ENCODE data around the gene HUS1.

Gene HUS1

GRCh38 chr7:47946581-47947354 lies 32.6 kb downstream of the HUS1 start:
- H3K27ac ChIP-seq (ENCODE audit: low read length) = no peak overlapping the region
- H3K4me3 ChIP-seq (ENCODE audit: low read depth in 1 of 2, low read length in 2 of 2) = no peak overlapping the region
- no peaks in the 10 kb centered on the region for H4K20me1 ChIP-seq (ENCODE audit: insufficient read depth, low read length)
- no peaks in the 10 kb centered on the region for H3K79me2 ChIP-seq (ENCODE audit: insufficient read depth, low read length)
- H3K4me2 ChIP-seq (ENCODE audit: insufficient read depth, low read length) = no peak overlapping the region
- no peak overlapping the region for H3K9ac ChIP-seq (ENCODE audit: low read depth, low read length)
- no peaks in the 10 kb centered on the region for H3K4me1 ChIP-seq (ENCODE audit: insufficient read depth, low read length)
- no peaks in the 10 kb centered on the region for H3K27me3 ChIP-seq (ENCODE audit: insufficient read depth, low read length, poor library complexity)
- DNase-seq (no peak), ATAC-seq (ENCODE audit: insufficient read depth, low read depth) (no peak)
- H3K9me3 ChIP-seq (ENCODE audit: insufficient read depth, low read length, severe bottlenecking) = no peaks in the 10 kb centered on the region
- no peaks in the 10 kb centered on the region for H3K36me3 ChIP-seq (ENCODE audit: insufficient read depth, low read length)
- H2AFZ ChIP-seq (ENCODE audit: low read depth, low read length) = no peak overlapping the region
- no peak for TF ChIP-seq CTCF (IDR thresholded peaks at IDR 0.05; ENCODE audit: borderline replicate concordance, extremely low read depth, low read length, poor library complexity, severe bottlenecking)
- TF ChIP-seq EZH2 (IDR thresholded peaks at IDR 0.05; ENCODE audit: borderline replicate concordance, low read depth, low read length, severe bottlenecking) = no peak

DNA sequence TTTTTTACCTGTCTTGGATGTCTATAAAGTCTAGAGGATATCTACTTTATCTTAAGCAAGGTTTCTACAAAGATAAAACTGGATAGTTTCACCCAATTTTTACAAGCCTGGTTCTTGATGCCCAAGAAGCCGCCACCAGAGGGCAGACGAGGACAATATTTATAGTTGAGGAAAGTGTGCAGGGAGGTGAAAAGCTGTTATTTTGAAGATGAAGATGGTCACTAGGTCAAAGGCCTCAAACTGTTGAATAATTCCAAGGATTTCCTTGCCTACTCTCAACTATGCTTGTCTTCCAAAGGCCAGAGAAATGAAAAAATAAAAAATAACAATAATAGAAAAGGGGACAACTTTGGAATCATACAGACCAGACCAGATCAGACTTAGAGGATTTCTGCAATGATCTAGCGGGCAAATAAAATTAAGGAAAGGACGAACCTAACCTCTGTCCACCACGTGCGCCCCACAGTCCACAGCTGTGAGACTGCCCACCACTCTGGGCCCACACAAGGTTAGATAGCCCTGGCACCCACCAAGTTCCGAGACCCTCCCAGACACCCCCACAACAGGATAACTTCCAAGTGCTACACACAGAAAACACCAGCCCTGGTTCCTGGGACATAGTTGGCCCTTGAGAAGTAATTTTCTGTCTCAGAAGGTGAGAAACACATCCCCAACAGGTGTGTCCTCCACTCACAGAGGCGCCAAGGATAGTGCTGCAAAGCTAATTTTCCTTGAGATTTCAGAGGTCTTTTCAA lies 34.0 kb downstream of the HUS1 start:
- no peaks in the 10 kb centered on the region for H3K36me3 ChIP-seq (ENCODE audit: insufficient read depth, low read length)
- H3K4me2 ChIP-seq (ENCODE audit: insufficient read depth, low read length) = no peak overlapping the region
- H3K27ac ChIP-seq (ENCODE audit: low read length) = no peak overlapping the region
- no peak overlapping the region for H3K4me3 ChIP-seq (ENCODE audit: low read depth in 1 of 2, low read length in 2 of 2)
- ATAC-seq (ENCODE audit: insufficient read depth, low read depth) = peak; percentile 77
- no peaks in the 10 kb centered on the region for H3K27me3 ChIP-seq (ENCODE audit: insufficient read depth, low read length, poor library complexity)
- no peaks in the 10 kb centered on the region for H3K9me3 ChIP-seq (ENCODE audit: insufficient read depth, low read length, severe bottlenecking)
- H3K9ac ChIP-seq (ENCODE audit: low read depth, low read length) = no peak overlapping the region
- H3K4me1 ChIP-seq (ENCODE audit: insufficient read depth, low read length) = no peaks in the 10 kb centered on the region
- DNase-seq = peak; percentile 65
- TF ChIP-seq EZH2 (IDR thresholded peaks at IDR 0.05; ENCODE audit: borderline replicate concordance, low read depth, low read length, severe bottlenecking) (no peak), CTCF (IDR thresholded peaks at IDR 0.05; ENCODE audit: borderline replicate concordance, extremely low read depth, low read length, poor library complexity, severe bottlenecking) (peak; percentile 84)
- no peaks in the 10 kb centered on the region for H3K79me2 ChIP-seq (ENCODE audit: insufficient read depth, low read length)
- no peak overlapping the region for H2AFZ ChIP-seq (ENCODE audit: low read depth, low read length)
- no peaks in the 10 kb centered on the region for H4K20me1 ChIP-seq (ENCODE audit: insufficient read depth, low read length)

GRCh38 chr7:47944536-47945260 lies 34.7 kb downstream of the HUS1 start:
- no peak overlapping the region for H3K9ac ChIP-seq (ENCODE audit: low read depth, low read length)
- no peaks in the 10 kb centered on the region for H3K36me3 ChIP-seq (ENCODE audit: insufficient read depth, low read length)
- no peaks in the 10 kb centered on the region for H3K27me3 ChIP-seq (ENCODE audit: insufficient read depth, low read length, poor library complexity)
- TF ChIP-seq EZH2 (IDR thresholded peaks at IDR 0.05; ENCODE audit: borderline replicate concordance, low read depth, low read length, severe bottlenecking) (no peak), CTCF (IDR thresholded peaks at IDR 0.05; ENCODE audit: borderline replicate concordance, extremely low read depth, low read length, poor library complexity, severe bottlenecking) (no peak)
- no peak for DNase-seq
- H4K20me1 ChIP-seq (ENCODE audit: insufficient read depth, low read length) = no peaks in the 10 kb centered on the region
- 0 out of 3 replicates have a peak, but pooled peaks have one; percentile 17 for ATAC-seq (ENCODE audit: insufficient read depth, low read depth)
- no peak overlapping the region for H3K27ac ChIP-seq (ENCODE audit: low read length)
- no peak overlapping the region for H2AFZ ChIP-seq (ENCODE audit: low read depth, low read length)
- H3K79me2 ChIP-seq (ENCODE audit: insufficient read depth, low read length) = no peaks in the 10 kb centered on the region
- H3K4me1 ChIP-seq (ENCODE audit: insufficient read depth, low read length) = no peaks in the 10 kb centered on the region
- H3K9me3 ChIP-seq (ENCODE audit: insufficient read depth, low read length, severe bottlenecking) = no peaks in the 10 kb centered on the region
- no peak overlapping the region for H3K4me3 ChIP-seq (ENCODE audit: low read depth in 1 of 2, low read length in 2 of 2)
- H3K4me2 ChIP-seq (ENCODE audit: insufficient read depth, low read length) = no peak overlapping the region

Data from DND-41 (cell line).